Measurements from ENCODE around the gene TRIM49D1.
"Not testable (repeated sequence)": the region's sequence is repeated elsewhere in the genome, so short reads cannot be mapped to it uniquely, and the experiment has no call there.

GRCh38 chr11:89877511-89877910, 44.5 kb downstream of the TRIM49D1 start:
- TF ChIP-seq CTCF, POLR2A (IDR thresholded peaks at IDR 0.05): not testable (repeated sequence)

All from thyroid gland (tissue), 4 donors.